B cell (primary cell): Measurements from ENCODE around the gene HTRA3. TPM values are rescaled to one million over a fixed set of nuclear protein-coding genes. Genes with fewer than 3 reads are reported as not detected.

Experiments used
- ATAC-seq: fragments of 200-7000 bp; cut with Tn5 transposase; one replicate; pipeline ENCODE4 v1.10.0; 2021; ENCODE audit warnings: low read depth, mild to moderate bottlenecking, moderate number of reproducible peaks, moderate library complexity
- CTCF ChIA-PET: fragments of 350-600 bp; sonication (Branson Sonifier 250); formaldehyde crosslinking; loops from one replicate; lab custom pipeline; 2021; ENCODE audit warnings: antibody characterized with exemption, inconsistent platforms; lab: Charles Lee
- POLR2A ChIA-PET: fragments of 350-600 bp; sonication (Branson Sonifier 250); formaldehyde crosslinking; loops from one replicate; lab custom pipeline; 2021; ENCODE audit warnings: antibody characterized with exemption; lab: Charles Lee
- DNase-seq: peaks from one replicate; pipeline ENCODE4 v3.0.0; 2013
- H2AFZ ChIP-seq: 2 replicates; pipeline ENCODE4 v1.6.1; 2012; ENCODE audit warnings: mild to moderate bottlenecking, low read depth, low read length; ENCODE audit not compliant: insufficient read depth, poor library complexity, severe bottlenecking
- H3K27ac ChIP-seq, 2 donors: 1 replicate in 1 of 2; 2 replicates in 1 of 2; pipeline ENCODE4 v1.5.1; 2012 to 2013; ENCODE audit warnings: low read length in 2 of 2, mild to moderate bottlenecking in 2 of 2, moderate library complexity in 1 of 2
- H3K27me3 ChIP-seq, 4 experiments: fragments of 200-600 bp in 1 of 4; sonication (generic) in 1 of 4; replicated peaks in 1 of 4; 1 replicate in 2 of 4; 2 replicates in 2 of 4; pipeline versions ENCODE4 v1.6.1 to v1.7.0; 2013 to 2016; ENCODE audit warnings: low read length in 3 of 4, mild to moderate bottlenecking in 2 of 4, mixed read lengths in 1 of 4, moderate library complexity in 1 of 4; ENCODE audit not compliant: insufficient read depth in 4 of 4, control insufficient read depth in 3 of 4; ENCODE audit errors: control extremely low read depth in 1 of 4
- H3K36me3 ChIP-seq, 2 experiments: replicated peaks in 1 of 2; 1 replicate in 1 of 2; 2 replicates in 1 of 2; pipeline versions ENCODE4 v1.6.1 to v1.7.1; 2013; ENCODE audit warnings: low read length in 1 of 2; ENCODE audit not compliant: insufficient read depth in 2 of 2, control insufficient read depth in 1 of 2; ENCODE audit errors: control extremely low read depth in 1 of 2, extremely low read depth in 1 of 2
- H3K4me1 ChIP-seq, 2 donors: fragments of 200-600 bp in 1 of 2; sonication (generic) in 1 of 2; 1 replicate in 1 of 2; 2 replicates in 1 of 2; pipeline versions ENCODE4 v1.5.1 to v1.6.1; 2013 to 2017; ENCODE audit warnings: low read length in 2 of 2; ENCODE audit not compliant: control insufficient read depth in 2 of 2, insufficient read depth in 2 of 2
- H3K4me2 ChIP-seq: replicated peaks from 2 replicates; pipeline ENCODE3; 2012; ENCODE audit warnings: mild to moderate bottlenecking, low read depth, low read length; ENCODE audit not compliant: poor library complexity, severe bottlenecking
- H3K4me3 ChIP-seq, 5 experiments: fragments of 200-600 bp in 1 of 5; sonication (generic) in 1 of 5; 1 replicate in 3 of 5; 2 replicates in 2 of 5; pipeline versions ENCODE4 v1.5.1 to v1.7.0; 2011 to 2016; ENCODE audit warnings: low read length in 4 of 5, mild to moderate bottlenecking in 4 of 5, low read depth in 2 of 5, control low read depth in 1 of 5, moderate library complexity in 1 of 5; ENCODE audit not compliant: insufficient read depth in 1 of 5; ENCODE audit errors: control extremely low read depth in 1 of 5, extremely low read depth in 1 of 5
- H3K79me2 ChIP-seq: fragments of 200-600 bp; sonication (generic); one replicate; pipeline ENCODE4 v1.6.0; 2016; ENCODE audit warnings: low read length; ENCODE audit not compliant: control insufficient read depth, insufficient read depth
- H3K9ac ChIP-seq: fragments of 200-600 bp; sonication (generic); 2 replicates; pipeline ENCODE4 v1.6.1; 2017; ENCODE audit warnings: mild to moderate bottlenecking, low read length, moderate library complexity
- H3K9me3 ChIP-seq, 3 donors: one replicate each; pipeline versions ENCODE4 v1.6.1 to v1.7.1; 2013; ENCODE audit warnings: low read length in 2 of 3; ENCODE audit not compliant: control insufficient read depth in 2 of 3, insufficient read depth in 1 of 3; ENCODE audit errors: control extremely low read depth in 1 of 3
- H4K20me1 ChIP-seq: 2 replicates; pipeline ENCODE4 v1.6.0; 2012; ENCODE audit warnings: mild to moderate bottlenecking, low read length; ENCODE audit not compliant: insufficient read depth, control insufficient read depth, poor library complexity, severe bottlenecking
- H3K27ac Mint-ChIP-seq: one replicate; pipeline ENCODE4 v1.8.0; 2021; ENCODE audit warnings: mixed read lengths
- H3K27me3 Mint-ChIP-seq: one replicate; pipeline ENCODE4 v1.8.0; 2021; ENCODE audit warnings: mixed read lengths
- H3K4me1 Mint-ChIP-seq: one replicate; pipeline ENCODE4 v1.8.0; 2021; ENCODE audit warnings: mixed read lengths
- H3K4me3 Mint-ChIP-seq: one replicate; pipeline ENCODE4 v1.8.0; 2021; ENCODE audit warnings: mixed read lengths
- H3K9me3 Mint-ChIP-seq: one replicate; pipeline ENCODE4 v1.8.0; 2022; ENCODE audit warnings: mixed read lengths; ENCODE audit not compliant: insufficient read depth
- EZH2 ChIP-seq: IDR thresholded peaks from 2 replicates; pipeline ENCODE4 v1.6.1; 2012; ENCODE audit warnings: borderline replicate concordance, low read depth, mild to moderate bottlenecking, moderate library complexity, low read length; ENCODE audit not compliant: insufficient read depth, poor library complexity, severe bottlenecking
- WGBS: methylation state at CpG from one replicate; pipeline ENCODE4 v1.1.5; 2013; ENCODE audit warnings: missing lambda C conversion rate; ENCODE audit not compliant: insufficient coverage; 5-methylcytosine and 5-hydroxymethylcytosine counted together
- intact Hi-C: fragments of 100-400 bp; cut with micrococcal nuclease; formaldehyde crosslinking; loops from one replicate; pipeline ENCODE4 v1.10.0; 2022
- polyA plus RNA-seq: library from polyadenylated mRNA; depleted of rRNA; stranded (reverse); fragments of >200 nt; gene quantifications from 2 replicates; pipeline ENCODE4 v1.2.3, GENCODE V29; 2012
- total RNA-seq, 2 donors: library from RNA; stranded (reverse); fragments of 120-200 nt in 1 of 2; gene quantifications; 1 replicate in 1 of 2; 2 replicates in 1 of 2; pipeline versions ENCODE4 v1.2.3 to v1.2.4, GENCODE V29; 2013 to 2022
- TF ChIP-seq, protein P1 (sequence below): fragments of 200-600 bp; IDR thresholded peaks from one replicate; pipeline ENCODE4 v1.8.0; 2022; ENCODE audit warnings: antibody characterized with exemption, mild to moderate bottlenecking

The HTRA3 gene
- total and polyA plus RNA-seq, 2 donors (not counting 1 experiment from before 2014, with no cell fraction given) = not detected

DNA sequence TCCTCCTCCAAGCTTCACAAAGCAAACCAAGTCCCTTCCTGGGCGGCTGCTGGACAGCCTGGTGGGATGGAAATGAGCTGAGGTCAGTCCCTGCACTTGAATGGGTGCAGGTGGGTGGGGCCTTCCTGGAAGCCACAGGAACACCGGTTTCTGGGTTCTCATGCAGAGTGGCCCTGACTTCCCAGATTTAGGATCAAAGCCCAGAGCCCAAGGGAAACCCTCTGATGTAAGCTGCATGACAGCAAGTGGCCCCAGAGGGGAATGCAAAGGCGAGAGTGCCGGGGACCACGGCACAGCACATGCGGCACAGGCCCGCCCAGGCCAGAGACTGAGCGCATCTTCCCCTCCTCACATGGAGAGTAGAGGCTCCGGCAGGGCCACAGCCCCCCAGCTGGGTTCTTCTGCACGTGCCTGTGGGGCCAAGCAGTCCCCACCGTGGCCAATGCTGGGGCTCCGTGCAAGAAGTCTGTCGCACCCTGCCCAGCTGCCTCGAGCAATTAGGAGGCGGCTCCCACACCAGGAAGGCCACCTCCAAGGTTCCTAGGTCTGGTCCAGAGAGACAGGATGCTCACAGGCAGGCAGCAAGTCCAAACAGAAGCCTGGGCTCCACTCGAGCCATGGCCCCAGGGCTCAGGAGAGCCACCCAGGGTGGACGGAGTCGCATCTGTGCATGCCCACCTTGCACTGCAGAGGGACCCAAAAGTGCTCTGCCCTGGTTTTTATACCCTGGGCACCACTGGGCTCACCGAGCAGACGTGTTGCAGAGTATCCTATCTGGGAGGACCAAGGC lies 83.0 kb downstream of the HTRA3 start:
- POLR2A ChIA-PET = no interaction called here
- no peak for TF ChIP-seq EZH2
- TF ChIP-seq, protein P1, sequence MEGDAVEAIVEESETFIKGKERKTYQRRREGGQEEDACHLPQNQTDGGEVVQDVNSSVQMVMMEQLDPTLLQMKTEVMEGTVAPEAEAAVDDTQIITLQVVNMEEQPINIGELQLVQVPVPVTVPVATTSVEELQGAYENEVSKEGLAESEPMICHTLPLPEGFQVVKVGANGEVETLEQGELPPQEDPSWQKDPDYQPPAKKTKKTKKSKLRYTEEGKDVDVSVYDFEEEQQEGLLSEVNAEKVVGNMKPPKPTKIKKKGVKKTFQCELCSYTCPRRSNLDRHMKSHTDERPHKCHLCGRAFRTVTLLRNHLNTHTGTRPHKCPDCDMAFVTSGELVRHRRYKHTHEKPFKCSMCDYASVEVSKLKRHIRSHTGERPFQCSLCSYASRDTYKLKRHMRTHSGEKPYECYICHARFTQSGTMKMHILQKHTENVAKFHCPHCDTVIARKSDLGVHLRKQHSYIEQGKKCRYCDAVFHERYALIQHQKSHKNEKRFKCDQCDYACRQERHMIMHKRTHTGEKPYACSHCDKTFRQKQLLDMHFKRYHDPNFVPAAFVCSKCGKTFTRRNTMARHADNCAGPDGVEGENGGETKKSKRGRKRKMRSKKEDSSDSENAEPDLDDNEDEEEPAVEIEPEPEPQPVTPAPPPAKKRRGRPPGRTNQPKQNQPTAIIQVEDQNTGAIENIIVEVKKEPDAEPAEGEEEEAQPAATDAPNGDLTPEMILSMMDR = no peak
- H3K36me3 ChIP-seq = no peaks in the 10 kb centered on the region
- no peak overlapping the region for H3K4me3 Mint-ChIP-seq
- 85% methylated on average over 20 of the region's 20 CpGs for WGBS
- H3K4me1 Mint-ChIP-seq = no peaks in the 10 kb centered on the region
- no peak overlapping the region for H3K4me2 ChIP-seq
- no peaks in the 10 kb centered on the region for H3K4me1 ChIP-seq
- no peak overlapping the region for H3K9ac ChIP-seq
- H3K27me3 Mint-ChIP-seq = peaks cover 9% of the 10 kb centered on the region
- no peak overlapping the region for H3K27ac Mint-ChIP-seq
- H3K27me3 ChIP-seq = peaks cover 0 to 3% (median 0%) of the 10 kb centered on the region in 4 experiments
- intact Hi-C loops = no loop called here
- peaks cover 2% of the 10 kb centered on the region for H3K9me3 Mint-ChIP-seq
- no peaks in the 10 kb centered on the region for H4K20me1 ChIP-seq
- ATAC-seq = no peak
- CTCF ChIA-PET = no interaction called here
- peaks cover 0 to 9% (median 0%) of the 10 kb centered on the region in 3 donors for H3K9me3 ChIP-seq
- no peaks in the 10 kb centered on the region for H3K79me2 ChIP-seq
- H2AFZ ChIP-seq = no peak overlapping the region
- H3K27ac ChIP-seq = no peak overlapping the region
- DNase-seq = no peak
- H3K4me3 ChIP-seq = no peak overlapping the region

DNA sequence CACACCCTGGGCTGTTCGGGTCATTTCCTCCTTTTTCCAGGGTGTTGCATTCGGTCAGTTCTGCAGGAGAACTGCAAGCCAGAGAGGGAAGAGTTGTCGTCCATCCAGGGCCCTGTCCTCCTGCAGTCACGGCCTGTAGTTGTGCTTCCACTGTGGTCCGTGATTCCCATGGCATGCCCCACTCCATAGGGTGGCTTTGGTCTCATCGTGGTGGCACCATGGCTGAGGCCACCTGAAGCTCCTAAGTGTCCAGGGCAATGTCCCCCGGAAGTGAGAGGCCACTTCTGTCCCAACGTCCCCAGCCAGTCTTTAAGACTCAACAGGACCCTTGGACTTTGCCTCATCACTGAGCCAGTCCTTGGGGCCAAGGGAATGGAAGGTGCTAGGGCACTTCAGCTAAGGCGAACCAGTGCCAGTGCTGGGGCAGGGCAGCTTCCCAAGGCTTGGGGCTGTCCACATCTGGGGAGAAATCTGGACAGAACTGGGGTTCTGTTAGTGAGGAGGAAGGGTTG lies 83.7 kb downstream of the HTRA3 start:
- Histone ChIP-seq H3K79me2 (no peaks in the 10 kb centered on the region), H4K20me1 (no peaks in the 10 kb centered on the region), H3K4me3 (no peak overlapping the region), H3K9me3 (peaks cover 0 to 9% (median 0%) of the 10 kb centered on the region in 3 donors), H3K4me1 (no peaks in the 10 kb centered on the region), H3K36me3 (no peaks in the 10 kb centered on the region), H2AFZ (no peak overlapping the region), H3K4me2 (no peak overlapping the region), H3K27me3 (peaks cover 0 to 3% (median 0%) of the 10 kb centered on the region in 4 experiments), H3K9ac (no peak overlapping the region), H3K27ac (no peak overlapping the region)
- Mint-ChIP-seq H3K27me3 (peaks cover 9% of the 10 kb centered on the region), H3K4me1 (no peaks in the 10 kb centered on the region), H3K9me3 (peaks cover 2% of the 10 kb centered on the region), H3K27ac (no peak overlapping the region), H3K4me3 (no peak overlapping the region)
- intact Hi-C loops = no loop called here
- 93% methylated on average over 9 of the region's 9 CpGs for WGBS
- ChIA-PET CTCF (no interaction called here), POLR2A (no interaction called here)
- DNase-seq = no peak
- TF ChIP-seq EZH2 = no peak
- TF ChIP-seq, protein P1 = no peak
- ATAC-seq = no peak
